Measurements from ENCODE around the gene DHRS7. TPM values are rescaled to one million over a fixed set of nuclear protein-coding genes. Genes with fewer than 3 reads are reported as not detected.

DHRS7 gene
- total RNA-seq, 4 donors from 2014 or later: 64.5 to 108 (median 91.2) TPM

- Histone ChIP-seq H3K4me1 (no peaks in the 10 kb centered on the region), H3K27me3 (no peaks in the 10 kb centered on the region), H3K4me3 (no peak overlapping the region), H3K9me3 (no peaks in the 10 kb centered on the region), H3K27ac (no peak overlapping the region), H3K36me3 (no peaks in the 10 kb centered on the region)
- no peak for DNase-seq
- TF ChIP-seq POLR2A (IDR thresholded peaks at IDR 0.05) (no peak), CTCF (IDR thresholded peaks at IDR 0.05) (no peak)
- intact Hi-C loops (cut with DNase I; ENCODE audit: low total_unique reads): no loop called here
Observed at GRCh38 chr14:60204104-60204842, 39.1 kb upstream of the DHRS7 start.

- no peak for DNase-seq
- TF ChIP-seq POLR2A (IDR thresholded peaks at IDR 0.05): no peak
- TF ChIP-seq CTCF (IDR thresholded peaks at IDR 0.05): no peak
- H3K27me3 ChIP-seq: no peaks in the 10 kb centered on the region
- H3K4me1 ChIP-seq: no peaks in the 10 kb centered on the region
- no peaks in the 10 kb centered on the region for H3K36me3 ChIP-seq
- H3K4me3 ChIP-seq: no peak overlapping the region
- intact Hi-C loops (cut with DNase I; ENCODE audit: low total_unique reads): no loop called here
- no peaks in the 10 kb centered on the region for H3K9me3 ChIP-seq
- H3K27ac ChIP-seq: no peak overlapping the region
Observed at GRCh38 chr14:60199321-60199720, 34.1 kb upstream of the DHRS7 start.

GRCh38 chr14:60197629-60198303, 32.6 kb upstream of the DHRS7 start:
- Histone ChIP-seq H3K27me3 (no peaks in the 10 kb centered on the region), H3K4me1 (no peaks in the 10 kb centered on the region), H3K9me3 (no peaks in the 10 kb centered on the region), H3K27ac (no peak overlapping the region), H3K4me3 (no peak overlapping the region), H3K36me3 (no peaks in the 10 kb centered on the region)
- TF ChIP-seq POLR2A (IDR thresholded peaks at IDR 0.05) (no peak), CTCF (IDR thresholded peaks at IDR 0.05) (no peak)
- DNase-seq: no peak
- intact Hi-C loops (cut with DNase I; ENCODE audit: low total_unique reads): no loop called here

- Histone ChIP-seq H3K4me3 (no peak overlapping the region), H3K4me1 (no peaks in the 10 kb centered on the region), H3K27ac (peak overlapping the region in 1 of 2 donors; percentile 33), H3K36me3 (no peaks in the 10 kb centered on the region), H3K27me3 (no peaks in the 10 kb centered on the region), H3K9me3 (no peaks in the 10 kb centered on the region)
- no peak for DNase-seq
- no peak for TF ChIP-seq CTCF (IDR thresholded peaks at IDR 0.05)
- intact Hi-C loops (cut with DNase I; ENCODE audit: low total_unique reads): no loop called here
Observed at GRCh38 chr14:60196291-60196690, 31.1 kb upstream of the DHRS7 start.

GRCh38 chr14:60195179-60195810, 30.1 kb upstream of the DHRS7 start:
- TF ChIP-seq CTCF (IDR thresholded peaks at IDR 0.05): no peak
- TF ChIP-seq POLR2A (IDR thresholded peaks at IDR 0.05): no peak
- Histone ChIP-seq H3K4me3 (no peak overlapping the region), H3K4me1 (no peaks in the 10 kb centered on the region), H3K27me3 (no peaks in the 10 kb centered on the region), H3K27ac (peak overlapping the region in 1 of 2 donors; percentile 33), H3K36me3 (no peaks in the 10 kb centered on the region), H3K9me3 (no peaks in the 10 kb centered on the region)
- intact Hi-C loops (cut with DNase I; ENCODE audit: low total_unique reads): no loop called here
- DNase-seq: no peak
